B cell (primary cell): ENCODE measurements around the gene KAT14. TPM values are rescaled to one million over a fixed set of nuclear protein-coding genes. Genes with fewer than 3 reads are reported as not detected.

Experiments
- ATAC-seq: fragments of 200-7000 bp; cut with Tn5 transposase; one replicate; pipeline ENCODE4 v1.10.0; 2021; ENCODE audit warnings: low read depth, mild to moderate bottlenecking, moderate number of reproducible peaks, moderate library complexity
- CTCF ChIA-PET: fragments of 350-600 bp; sonication (Branson Sonifier 250); formaldehyde crosslinking; loops from one replicate; lab custom pipeline; 2021; ENCODE audit warnings: antibody characterized with exemption, inconsistent platforms; lab: Charles Lee
- POLR2A ChIA-PET: fragments of 350-600 bp; sonication (Branson Sonifier 250); formaldehyde crosslinking; loops from one replicate; lab custom pipeline; 2021; ENCODE audit warnings: antibody characterized with exemption; lab: Charles Lee
- DNase-seq: peaks from one replicate; pipeline ENCODE4 v3.0.0; 2013
- H2AFZ ChIP-seq: 2 replicates; pipeline ENCODE4 v1.6.1; 2012; ENCODE audit warnings: mild to moderate bottlenecking, low read depth, low read length; ENCODE audit not compliant: insufficient read depth, poor library complexity, severe bottlenecking
- H3K27ac ChIP-seq, 2 donors: 1 replicate in 1 of 2; 2 replicates in 1 of 2; pipeline ENCODE4 v1.5.1; 2012 to 2013; ENCODE audit warnings: low read length in 2 of 2, mild to moderate bottlenecking in 2 of 2, moderate library complexity in 1 of 2
- H3K27me3 ChIP-seq, 4 experiments: fragments of 200-600 bp in 1 of 4; sonication (generic) in 1 of 4; replicated peaks in 1 of 4; 1 replicate in 2 of 4; 2 replicates in 2 of 4; pipeline versions ENCODE4 v1.6.1 to v1.7.0; 2013 to 2016; ENCODE audit warnings: low read length in 3 of 4, mild to moderate bottlenecking in 2 of 4, mixed read lengths in 1 of 4, moderate library complexity in 1 of 4; ENCODE audit not compliant: insufficient read depth in 4 of 4, control insufficient read depth in 3 of 4; ENCODE audit errors: control extremely low read depth in 1 of 4
- H3K36me3 ChIP-seq, 2 experiments: replicated peaks in 1 of 2; 1 replicate in 1 of 2; 2 replicates in 1 of 2; pipeline versions ENCODE4 v1.6.1 to v1.7.1; 2013; ENCODE audit warnings: low read length in 1 of 2; ENCODE audit not compliant: insufficient read depth in 2 of 2, control insufficient read depth in 1 of 2; ENCODE audit errors: control extremely low read depth in 1 of 2, extremely low read depth in 1 of 2
- H3K4me1 ChIP-seq, 2 donors: fragments of 200-600 bp in 1 of 2; sonication (generic) in 1 of 2; 1 replicate in 1 of 2; 2 replicates in 1 of 2; pipeline versions ENCODE4 v1.5.1 to v1.6.1; 2013 to 2017; ENCODE audit warnings: low read length in 2 of 2; ENCODE audit not compliant: control insufficient read depth in 2 of 2, insufficient read depth in 2 of 2
- H3K4me2 ChIP-seq: replicated peaks from 2 replicates; pipeline ENCODE3; 2012; ENCODE audit warnings: mild to moderate bottlenecking, low read depth, low read length; ENCODE audit not compliant: poor library complexity, severe bottlenecking
- H3K4me3 ChIP-seq, 5 experiments: fragments of 200-600 bp in 1 of 5; sonication (generic) in 1 of 5; 1 replicate in 3 of 5; 2 replicates in 2 of 5; pipeline versions ENCODE4 v1.5.1 to v1.7.0; 2011 to 2016; ENCODE audit warnings: low read length in 4 of 5, mild to moderate bottlenecking in 4 of 5, low read depth in 2 of 5, control low read depth in 1 of 5, moderate library complexity in 1 of 5; ENCODE audit not compliant: insufficient read depth in 1 of 5; ENCODE audit errors: control extremely low read depth in 1 of 5, extremely low read depth in 1 of 5
- H3K79me2 ChIP-seq: fragments of 200-600 bp; sonication (generic); one replicate; pipeline ENCODE4 v1.6.0; 2016; ENCODE audit warnings: low read length; ENCODE audit not compliant: control insufficient read depth, insufficient read depth
- H3K9ac ChIP-seq: fragments of 200-600 bp; sonication (generic); 2 replicates; pipeline ENCODE4 v1.6.1; 2017; ENCODE audit warnings: mild to moderate bottlenecking, low read length, moderate library complexity
- H3K9me3 ChIP-seq, 3 donors: one replicate each; pipeline versions ENCODE4 v1.6.1 to v1.7.1; 2013; ENCODE audit warnings: low read length in 2 of 3; ENCODE audit not compliant: control insufficient read depth in 2 of 3, insufficient read depth in 1 of 3; ENCODE audit errors: control extremely low read depth in 1 of 3
- H4K20me1 ChIP-seq: 2 replicates; pipeline ENCODE4 v1.6.0; 2012; ENCODE audit warnings: mild to moderate bottlenecking, low read length; ENCODE audit not compliant: insufficient read depth, control insufficient read depth, poor library complexity, severe bottlenecking
- H3K27ac Mint-ChIP-seq: one replicate; pipeline ENCODE4 v1.8.0; 2021; ENCODE audit warnings: mixed read lengths
- H3K27me3 Mint-ChIP-seq: one replicate; pipeline ENCODE4 v1.8.0; 2021; ENCODE audit warnings: mixed read lengths
- H3K4me1 Mint-ChIP-seq: one replicate; pipeline ENCODE4 v1.8.0; 2021; ENCODE audit warnings: mixed read lengths
- H3K4me3 Mint-ChIP-seq: one replicate; pipeline ENCODE4 v1.8.0; 2021; ENCODE audit warnings: mixed read lengths
- H3K9me3 Mint-ChIP-seq: one replicate; pipeline ENCODE4 v1.8.0; 2022; ENCODE audit warnings: mixed read lengths; ENCODE audit not compliant: insufficient read depth
- CTCF ChIP-seq: fragments of 200-600 bp; IDR thresholded peaks from one replicate; pipeline ENCODE4 v1.8.0; 2022; ENCODE audit warnings: antibody characterized with exemption, mild to moderate bottlenecking
- EZH2 ChIP-seq: IDR thresholded peaks from 2 replicates; pipeline ENCODE4 v1.6.1; 2012; ENCODE audit warnings: borderline replicate concordance, low read depth, mild to moderate bottlenecking, moderate library complexity, low read length; ENCODE audit not compliant: insufficient read depth, poor library complexity, severe bottlenecking
- WGBS: methylation state at CpG from one replicate; pipeline ENCODE4 v1.1.5; 2013; ENCODE audit warnings: missing lambda C conversion rate; ENCODE audit not compliant: insufficient coverage; 5-methylcytosine and 5-hydroxymethylcytosine counted together
- intact Hi-C: fragments of 100-400 bp; cut with micrococcal nuclease; formaldehyde crosslinking; loops from one replicate; pipeline ENCODE4 v1.10.0; 2022
- polyA plus RNA-seq: library from polyadenylated mRNA; depleted of rRNA; stranded (reverse); fragments of >200 nt; gene quantifications from 2 replicates; pipeline ENCODE4 v1.2.3, GENCODE V29; 2012
- total RNA-seq, 2 donors: library from RNA; stranded (reverse); fragments of 120-200 nt in 1 of 2; gene quantifications; 1 replicate in 1 of 2; 2 replicates in 1 of 2; pipeline versions ENCODE4 v1.2.3 to v1.2.4, GENCODE V29; 2013 to 2022

The KAT14 gene
- total and polyA plus RNA-seq, 2 donors (not counting 1 experiment from before 2014, with no cell fraction given) = 7.9 to 15.5 TPM

- Histone ChIP-seq H4K20me1 (peaks cover 13% of the 10 kb centered on the region), H3K4me1 (no peaks in the 10 kb centered on the region), H3K79me2 (peaks cover 29% of the 10 kb centered on the region), H3K27me3 (no peaks in the 10 kb centered on the region), H3K4me3 (no peak overlapping the region), H3K36me3 (peaks cover 7 to 15% of the 10 kb centered on the region in 2 experiments), H3K9me3 (no peaks in the 10 kb centered on the region), H3K27ac (no peak overlapping the region), H2AFZ (no peak overlapping the region), H3K9ac (no peak overlapping the region), H3K4me2 (no peak overlapping the region)
- ChIA-PET CTCF (no interaction called here), POLR2A (interaction anchor here (0.7 kb wide), 1 partner anchor 116 kb away, joined by 5 read pairs; no protein-coding TSS in a partner anchor)
- Mint-ChIP-seq H3K9me3 (no peaks in the 10 kb centered on the region), H3K27me3 (no peaks in the 10 kb centered on the region), H3K4me3 (no peak overlapping the region), H3K27ac (no peak overlapping the region), H3K4me1 (peaks cover 9% of the 10 kb centered on the region)
- no peak for ATAC-seq
- TF ChIP-seq CTCF (no peak), EZH2 (no peak)
- DNase-seq = no peak
- intact Hi-C loops = no loop called here
- whole genome bisulfite sequencing = 100% methylated on average over 2 of the region's 2 CpGs
Measured at GRCh38 chr20:18172379-18172778, 34.7 kb downstream of the KAT14 start.

GRCh38 chr20:18174906-18175683, 37.4 kb downstream of the KAT14 start:
- no peak for ATAC-seq
- POLR2A ChIA-PET = no interaction called here
- no peak overlapping the region for H3K27ac Mint-ChIP-seq

More at GRCh38 chr20:18174906-18175683, 37.4 kb downstream of the KAT14 start:
- Mint-ChIP-seq H3K4me3 (no peak overlapping the region), H3K27me3 (no peaks in the 10 kb centered on the region), H3K4me1 (peaks cover 5% of the 10 kb centered on the region), H3K9me3 (peaks cover 1% of the 10 kb centered on the region)
- CTCF ChIA-PET = no interaction called here
- Histone ChIP-seq H3K27ac (no peak overlapping the region), H3K4me2 (no peak overlapping the region), H2AFZ (no peak overlapping the region), H3K9ac (no peak overlapping the region), H3K36me3 (peaks cover 4 to 19% of the 10 kb centered on the region in 2 experiments), H3K27me3 (no peaks in the 10 kb centered on the region), H3K4me1 (no peaks in the 10 kb centered on the region), H4K20me1 (peaks cover 13% of the 10 kb centered on the region), H3K9me3 (peaks cover 0 to 11% (median 0%) of the 10 kb centered on the region in 3 donors), H3K79me2 (peaks cover 24% of the 10 kb centered on the region), H3K4me3 (no peak overlapping the region)
- 98% methylated on average over 10 of the region's 14 CpGs for WGBS
- intact Hi-C loops = no loop called here
- DNase-seq = no peak
- TF ChIP-seq CTCF (no peak), EZH2 (no peak)
